GM18526 (cell line): Measurements from ENCODE around the gene PMEPA1.

Experiments
- POLR2A ChIP-seq: IDR thresholded peaks from 3 replicates; pipeline ENCODE4 v1.6.1; 2011; ENCODE audit not compliant: insufficient read length; ENCODE audit errors: extremely low read depth

The PMEPA1 gene

GRCh38 chr20:57648878-57649616 lies 60.8 kb downstream of the PMEPA1 start:
- no peak for TF ChIP-seq POLR2A

- TF ChIP-seq POLR2A: no peak
Measured at GRCh38 chr20:57647933-57648785, 61.7 kb downstream of the PMEPA1 start.

GRCh38 chr20:57647006-57647932 lies 62.5 kb downstream of the PMEPA1 start:
- no peak for TF ChIP-seq POLR2A

GRCh38 chr20:57638895-57639236 lies 70.9 kb downstream of the PMEPA1 start:
- no peak for TF ChIP-seq POLR2A

- TF ChIP-seq POLR2A: no peak
Measured at GRCh38 chr20:57638173-57638894, 71.5 kb downstream of the PMEPA1 start.

- no peak for TF ChIP-seq POLR2A
Measured at GRCh38 chr20:57633945-57634491, 75.8 kb downstream of the PMEPA1 start.

GRCh38 chr20:57632286-57632685 lies 77.5 kb downstream of the PMEPA1 start:
- TF ChIP-seq POLR2A: no peak

GRCh38 chr20:57630061-57630460 lies 79.8 kb downstream of the PMEPA1 start:
- TF ChIP-seq POLR2A: no peak

GRCh38 chr20:57628047-57628961 lies 81.5 kb downstream of the PMEPA1 start:
- no peak for TF ChIP-seq POLR2A

- TF ChIP-seq POLR2A: no peak
Measured at GRCh38 chr20:57627339-57627738, 82.5 kb downstream of the PMEPA1 start.

- TF ChIP-seq POLR2A: no peak
Measured at GRCh38 chr20:57625978-57626377, 83.8 kb downstream of the PMEPA1 start.

GRCh38 chr20:57625181-57625958 lies 84.4 kb downstream of the PMEPA1 start:
- TF ChIP-seq POLR2A: no peak

GRCh38 chr20:57624124-57624523 lies 85.7 kb downstream of the PMEPA1 start:
- no peak for TF ChIP-seq POLR2A
